HG02885 (cell line): ENCODE results near the gene NXPH1.

ENCODE experiments used
- ATAC-seq: cut with Tn5 transposase; IDR thresholded peaks from one replicate; pipeline ENCODE4 v1.9.1; 2021; ENCODE audit warnings: mild to moderate bottlenecking; ENCODE audit not compliant: unreplicated experiment, poor library complexity

Gene NXPH1

GRCh38 chr7:8783229-8783628 lies 349.8 kb downstream of the NXPH1 start:
- no peak for ATAC-seq

- ATAC-seq, result no peak
Observed at GRCh38 chr7:8785081-8785480, 351.7 kb downstream of the NXPH1 start.

GRCh38 chr7:8800986-8801385 lies 367.6 kb downstream of the NXPH1 start:
- ATAC-seq, result no peak
